ENCODE measurements around the gene PAQR8.

- TF ChIP-seq CTCF (conservative IDR thresholded peaks at IDR 0.05; ENCODE audit: low read depth, low read length) (no peak), RFX5 (IDR thresholded peaks at IDR 0.05; ENCODE audit: low read depth, low read length) (no peak)
These were observed 21.4 kb upstream of the PAQR8 start for GRCh38 chr6:52340603-52340880.
